Middle frontal gyrus (tissue), 1 donor: ENCODE results near the gene MTPN.

Experiments
- DNase-seq: peaks from one replicate; pipeline ENCODE4 v3.0.0-alpha.2; 2015; ENCODE audit warnings: low spot score; ENCODE audit errors: extremely low spot score

MTPN gene

GRCh38 chr7:135888740-135889139 lies 88.4 kb downstream of the MTPN start:
- no peak for DNase-seq

GRCh38 chr7:135886345-135887132 lies 90.6 kb downstream of the MTPN start:
- no peak for DNase-seq

GRCh38 chr7:135884495-135885232 lies 92.5 kb downstream of the MTPN start:
- DNase-seq, result no peak

- DNase-seq, result no peak
These were observed 97.9 kb downstream of the MTPN start for GRCh38 chr7:135879233-135879632.

- DNase-seq, result no peak
These were observed 98.9 kb downstream of the MTPN start for GRCh38 chr7:135878284-135878683.

GRCh38 chr7:135877805-135878204 lies 99.4 kb downstream of the MTPN start:
- DNase-seq, result no peak
